Stimulated activated CD8-positive, alpha-beta memory T cell treated with anti-CD3 and anti-CD28 coated beads, Interleukin-15, amount 100 ng/mL, for 1 hour (primary cell): ENCODE results near the gene P2RY14.
"Not testable (repeated sequence)": the region's sequence is repeated elsewhere in the genome, so short reads cannot be mapped to it uniquely, and the experiment has no call there.

Experiments used
- DNase-seq: peaks from one replicate; pipeline ENCODE4 v3.0.0-alpha.2; 2020; ENCODE audit warnings: low read depth

P2RY14 gene

GRCh38 chr3:151178208-151178845 is 100.0 kb downstream of the P2RY14 start:
- no peak for DNase-seq

GRCh38 chr3:151175952-151176351 is 102.4 kb downstream of the P2RY14 start:
- DNase-seq, result no peak

DNA sequence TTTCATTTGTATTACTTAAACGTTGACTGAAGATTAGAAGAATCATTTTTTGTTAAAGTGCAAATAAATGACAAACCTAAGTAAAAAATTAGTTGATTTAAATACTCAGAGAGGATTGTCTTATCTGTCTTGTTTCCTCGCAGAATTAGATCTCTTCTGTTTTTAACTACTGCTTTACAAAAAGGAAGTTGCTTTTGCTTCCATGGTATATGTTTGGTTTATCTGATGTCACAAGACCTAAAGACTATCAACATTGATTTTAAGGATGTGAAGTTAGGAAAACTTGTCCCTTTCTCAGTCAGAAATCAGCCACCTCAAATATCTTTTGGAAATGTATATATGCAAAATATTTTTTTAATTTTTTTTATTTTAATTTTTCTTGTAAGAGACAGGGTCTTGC is 104.0 kb downstream of the P2RY14 start:
- no peak for DNase-seq

DNA sequence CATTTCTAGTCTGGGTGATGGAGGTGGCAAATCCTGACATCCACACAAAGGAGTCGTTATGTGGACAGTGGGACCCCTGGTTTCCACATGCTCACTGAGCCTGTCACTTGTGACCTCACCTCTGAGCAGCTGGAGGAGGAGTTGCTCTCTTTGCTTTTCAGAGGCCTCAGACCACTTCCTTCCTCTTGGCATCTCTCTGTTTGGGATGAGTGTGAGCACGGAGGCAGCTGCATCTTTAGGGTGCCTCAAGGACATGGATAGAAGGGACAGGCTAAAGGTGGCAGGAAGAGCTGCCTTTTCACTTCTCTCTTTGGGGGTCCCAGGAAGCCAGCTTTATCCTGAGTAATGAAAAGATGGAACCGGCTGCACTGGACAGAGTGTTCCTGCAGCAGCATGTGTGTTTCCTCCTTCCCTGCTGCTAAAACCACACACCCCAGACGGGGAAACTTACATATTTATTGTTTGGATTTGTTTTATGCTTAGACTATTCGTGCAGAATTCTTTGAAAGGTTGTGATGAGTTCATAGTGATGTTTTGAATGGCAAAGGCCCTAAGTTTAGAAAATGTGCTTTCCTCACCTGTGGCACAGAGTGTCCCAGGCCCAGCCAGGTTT is 107.1 kb downstream of the P2RY14 start:
- no peak for DNase-seq

- not testable (repeated sequence) for DNase-seq
These were observed 108.2 kb downstream of the P2RY14 start for GRCh38 chr3:151169948-151170679.

GRCh38 chr3:151169262-151169947 is 108.9 kb downstream of the P2RY14 start:
- DNase-seq, result no peak

- peak; percentile 78 for DNase-seq
These were observed 109.9 kb downstream of the P2RY14 start for GRCh38 chr3:151168269-151169094.

- no peak for DNase-seq
These were observed 112.2 kb downstream of the P2RY14 start for GRCh38 chr3:151166161-151166560.

DNA sequence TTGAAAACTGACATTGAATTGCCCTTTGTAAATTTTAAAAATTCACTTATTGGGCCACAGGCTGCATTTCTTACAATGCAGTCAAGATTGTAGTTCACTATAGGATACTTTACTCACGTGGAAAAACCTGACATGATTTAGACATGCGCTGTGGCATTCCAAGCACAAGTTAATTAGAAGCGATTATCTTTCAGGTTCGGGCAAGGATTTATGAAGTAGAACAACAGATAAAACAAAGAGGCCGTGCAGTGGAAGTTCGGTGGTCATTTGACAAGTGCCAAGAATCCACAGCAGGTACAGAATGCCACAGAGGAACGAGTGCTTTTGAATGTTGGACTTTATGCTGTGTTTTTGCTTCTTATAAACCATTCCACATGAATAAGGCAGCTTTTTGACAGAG is 113.1 kb downstream of the P2RY14 start:
- no peak for DNase-seq
